ENCODE measurements around the gene POLA1. TPM values are rescaled to one million over a fixed set of nuclear protein-coding genes. Genes with fewer than 3 reads are reported as not detected.

POLA1 gene
- total RNA-seq, 1 donor from 2014 or later = 24.6 TPM

DNA sequence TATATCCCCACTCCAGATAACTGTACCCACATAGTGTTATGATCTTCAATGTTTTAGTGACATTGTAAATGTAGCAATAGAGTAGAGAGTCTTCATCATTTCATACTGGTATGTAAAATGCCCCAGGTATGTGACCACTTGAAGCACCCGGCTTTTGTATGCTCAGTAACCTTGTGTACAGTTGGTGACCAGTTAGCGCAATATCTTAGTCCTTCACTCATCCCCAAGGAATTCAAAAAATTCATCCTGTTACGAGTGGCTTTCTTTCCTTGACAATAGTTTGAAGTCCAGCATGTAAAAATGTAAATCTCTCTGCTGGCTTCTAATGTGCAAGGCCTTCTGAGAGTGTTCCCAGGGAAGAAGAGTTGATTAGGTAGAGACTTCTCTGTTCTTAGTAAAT, 176.4 kb downstream of the POLA1 start:
- no peak overlapping the region for H3K4me3 ChIP-seq (ENCODE audit: low read depth, low read length)
- peak; percentile 36 for DNase-seq (ENCODE audit: low read depth)
- TF ChIP-seq CTCF (conservative IDR thresholded peaks at IDR 0.05; ENCODE audit: low read depth, low read length) = no peak

GRCh38 chrX:24874604-24875247, 181.0 kb downstream of the POLA1 start:
- no peak for DNase-seq (ENCODE audit: low read depth)
- TF ChIP-seq CTCF (conservative IDR thresholded peaks at IDR 0.05; ENCODE audit: low read depth, low read length) = no peak
- H3K4me3 ChIP-seq (ENCODE audit: low read depth, low read length) = no peak overlapping the region

DNA sequence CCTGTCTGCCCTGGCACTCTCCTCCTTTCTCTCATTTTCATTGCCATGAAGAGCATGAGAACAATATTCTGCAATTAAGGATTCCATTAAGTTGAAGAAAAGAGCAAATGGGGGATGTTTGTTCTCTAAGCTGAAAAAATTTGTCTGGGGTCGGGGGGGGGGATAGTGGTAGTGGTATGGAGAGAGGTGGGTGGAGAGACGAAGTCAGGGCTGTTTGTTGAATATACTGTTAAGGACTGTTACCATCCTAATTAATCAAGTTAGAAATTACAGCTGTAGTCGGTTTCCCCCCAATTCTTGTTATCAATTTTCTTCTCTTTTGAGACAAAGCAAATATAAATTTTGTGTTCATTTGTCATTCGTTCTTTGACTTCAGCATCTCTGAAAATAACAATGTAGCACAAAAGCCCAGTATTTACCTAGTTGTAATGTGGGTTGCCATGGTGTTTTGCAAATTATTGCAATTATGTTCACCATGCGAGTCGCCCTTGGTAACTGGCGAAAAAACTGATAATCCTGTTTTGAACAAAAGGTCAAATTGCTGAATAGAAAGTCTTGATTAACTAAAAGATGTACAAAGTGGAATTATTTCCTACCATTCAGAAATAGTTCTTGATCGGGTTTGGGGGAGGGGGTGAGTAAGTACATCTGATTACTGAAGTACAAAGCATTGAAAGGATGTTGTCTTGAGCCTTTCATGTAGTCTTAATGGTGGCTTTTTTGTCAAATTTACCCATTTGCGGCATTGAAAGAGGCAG, 183.0 kb downstream of the POLA1 start:
- no peak for DNase-seq (ENCODE audit: low read depth)
- no peak for TF ChIP-seq CTCF (conservative IDR thresholded peaks at IDR 0.05; ENCODE audit: low read depth, low read length)
- no peak overlapping the region for H3K4me3 ChIP-seq (ENCODE audit: low read depth, low read length)

DNA sequence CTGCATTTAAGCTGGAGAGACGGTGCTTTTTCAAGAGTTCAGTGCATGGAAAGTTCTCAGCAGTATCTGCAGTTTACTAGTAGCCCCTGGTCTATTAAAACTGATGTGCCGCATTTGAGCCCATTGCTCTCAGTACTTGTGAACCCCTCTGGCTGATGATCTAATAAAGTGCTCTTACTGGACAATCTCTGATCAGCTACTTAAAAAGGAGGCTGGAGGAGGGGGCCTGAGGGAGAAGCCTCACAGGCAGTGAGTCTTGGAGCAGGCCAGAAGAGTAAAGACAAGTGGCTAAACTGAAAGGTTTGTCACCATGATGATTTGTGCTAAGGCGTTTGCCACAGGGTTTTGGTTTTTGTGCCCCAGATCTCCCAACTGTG, 183.6 kb downstream of the POLA1 start:
- TF ChIP-seq CTCF (conservative IDR thresholded peaks at IDR 0.05; ENCODE audit: low read depth, low read length) = no peak
- H3K4me3 ChIP-seq (ENCODE audit: low read depth, low read length) = no peak overlapping the region
- DNase-seq (ENCODE audit: low read depth) = no peak

GRCh38 chrX:24877854-24878650, 184.3 kb downstream of the POLA1 start:
- H3K4me3 ChIP-seq (ENCODE audit: low read depth, low read length) = no peak overlapping the region
- no peak for TF ChIP-seq CTCF (conservative IDR thresholded peaks at IDR 0.05; ENCODE audit: low read depth, low read length)
- DNase-seq (ENCODE audit: low read depth) = no peak

- DNase-seq (ENCODE audit: low read depth) = no peak
Measured at GRCh38 chrX:24879679-24880078, 186.0 kb downstream of the POLA1 start.

More at GRCh38 chrX:24879679-24880078, 186.0 kb downstream of the POLA1 start:
- TF ChIP-seq CTCF (conservative IDR thresholded peaks at IDR 0.05; ENCODE audit: low read depth, low read length) = no peak
- no peak overlapping the region for H3K4me3 ChIP-seq (ENCODE audit: low read depth, low read length)

Data from epithelial cell of proximal tubule (primary cell).